Stimulated activated CD8-positive, alpha-beta memory T cell treated with anti-CD3 and anti-CD28 coated beads, Interleukin-4, amount 100 ng/mL, for 4 hours (primary cell): ENCODE results near the gene TCFL5.

Source experiments
- DNase-seq, 2 donors: peaks; one replicate each; pipeline ENCODE4 v3.0.0-alpha.2; 2020; ENCODE audit warnings: low read depth in 2 of 2, low spot score in 1 of 2

Gene TCFL5

DNA sequence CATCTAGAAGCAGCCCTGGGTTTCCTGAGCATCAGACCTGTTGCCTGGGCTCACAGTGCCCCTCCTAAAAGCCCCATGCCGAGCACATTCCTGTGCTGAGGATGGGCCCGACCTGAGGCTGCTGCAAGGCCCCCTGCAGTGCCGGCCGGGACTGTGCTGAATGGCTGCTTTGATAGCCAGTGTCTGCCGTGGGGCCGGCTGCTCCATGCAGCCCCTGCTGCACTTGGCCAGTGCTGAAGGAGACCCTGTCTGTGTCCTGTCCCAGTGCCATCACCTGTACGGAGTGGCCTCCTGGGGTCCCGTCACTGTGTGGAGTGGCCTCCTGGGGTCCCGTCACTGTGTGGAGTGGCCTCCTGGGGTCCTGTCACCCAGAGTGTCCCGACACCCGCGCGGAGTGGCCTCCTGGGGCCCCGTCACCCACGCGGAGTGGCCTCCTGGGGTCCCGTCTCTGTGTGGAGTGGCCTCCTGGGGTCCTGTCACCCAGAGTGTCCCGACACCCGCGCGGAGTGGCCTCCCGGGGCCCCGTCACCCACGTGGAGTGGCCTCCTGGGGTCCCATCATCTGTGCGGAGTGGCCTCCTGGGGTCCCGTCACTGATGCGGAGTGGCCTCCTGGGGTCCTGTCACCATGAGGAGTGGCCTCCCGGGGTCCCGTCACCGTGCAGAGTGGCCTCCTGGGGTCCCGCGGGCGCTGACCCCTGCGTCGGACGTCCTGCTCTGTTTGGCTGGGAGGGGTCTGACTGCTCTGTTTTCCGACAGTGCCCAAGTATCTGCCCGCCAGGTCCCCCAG, 37.7 kb downstream of the TCFL5 start:
- DNase-seq, result no peak

DNA sequence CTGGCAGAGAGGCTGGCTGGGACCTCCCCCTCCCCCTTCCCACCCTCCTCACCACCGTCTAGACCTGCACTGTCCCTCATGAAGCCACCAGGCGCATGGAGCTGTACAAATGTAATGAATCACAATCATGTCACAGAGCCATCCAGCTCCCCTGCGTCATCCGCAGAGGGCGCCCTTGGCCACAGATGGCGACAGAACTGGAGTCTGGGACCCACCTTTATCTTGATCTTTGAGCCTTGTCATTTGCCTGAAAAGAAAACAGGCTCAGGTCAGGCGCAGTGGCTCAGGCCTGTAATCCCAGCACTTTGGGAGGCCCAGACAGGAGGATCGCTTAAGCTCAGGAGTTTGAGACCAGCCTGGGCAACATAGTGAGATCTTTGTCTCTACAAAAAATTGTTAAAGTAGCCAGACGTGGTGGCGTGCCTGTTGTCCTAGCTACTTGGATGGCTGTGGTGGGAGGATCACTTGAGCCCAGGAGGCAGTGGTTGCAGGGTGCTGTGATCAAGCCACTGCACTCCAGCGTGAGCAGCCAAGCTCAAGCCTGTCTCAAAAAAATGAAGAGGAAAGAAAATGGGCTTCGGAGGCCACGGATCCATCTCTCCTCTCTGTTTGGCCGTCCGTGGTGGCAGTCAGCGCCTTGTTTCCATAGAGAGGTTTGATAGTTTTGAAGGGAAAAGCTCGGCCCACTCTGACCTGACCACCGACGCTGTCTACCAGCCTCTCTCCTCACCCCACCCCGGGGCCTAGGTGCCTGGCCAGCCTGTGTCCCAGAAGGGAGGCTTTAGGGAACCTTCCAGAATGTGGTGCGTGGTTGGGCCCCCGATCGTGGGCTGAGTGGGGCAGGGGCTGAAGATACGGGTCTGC, 38.6 kb downstream of the TCFL5 start:
- DNase-seq, result no peak

DNA sequence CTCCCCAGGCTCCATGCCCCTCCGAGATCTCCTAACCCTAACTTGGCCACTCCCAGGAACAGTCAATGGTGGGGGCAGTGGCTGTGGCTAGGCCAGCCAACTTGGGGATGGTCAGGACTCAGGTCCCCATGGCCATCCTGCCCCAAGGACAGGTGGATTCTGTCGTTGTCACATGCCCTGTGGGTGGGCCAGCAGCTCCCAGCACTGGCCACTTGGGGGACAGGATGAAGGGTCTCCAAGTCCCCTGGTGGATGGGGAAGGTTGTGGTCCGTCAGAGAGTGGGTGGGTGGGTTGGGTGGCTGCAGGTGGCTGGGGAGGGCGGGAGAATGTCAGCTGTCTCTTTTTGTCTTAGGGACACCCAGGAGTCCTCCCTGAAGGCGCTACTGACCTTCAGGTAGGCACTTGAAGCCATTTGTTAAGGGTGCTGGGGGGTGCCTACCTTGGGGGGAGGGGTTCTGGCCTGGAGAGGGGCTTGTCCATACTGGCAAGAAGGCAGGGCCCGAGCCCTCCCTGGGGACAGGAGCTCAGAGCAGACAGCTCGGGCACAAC, 39.3 kb downstream of the TCFL5 start:
- DNase-seq, result no peak

DNA sequence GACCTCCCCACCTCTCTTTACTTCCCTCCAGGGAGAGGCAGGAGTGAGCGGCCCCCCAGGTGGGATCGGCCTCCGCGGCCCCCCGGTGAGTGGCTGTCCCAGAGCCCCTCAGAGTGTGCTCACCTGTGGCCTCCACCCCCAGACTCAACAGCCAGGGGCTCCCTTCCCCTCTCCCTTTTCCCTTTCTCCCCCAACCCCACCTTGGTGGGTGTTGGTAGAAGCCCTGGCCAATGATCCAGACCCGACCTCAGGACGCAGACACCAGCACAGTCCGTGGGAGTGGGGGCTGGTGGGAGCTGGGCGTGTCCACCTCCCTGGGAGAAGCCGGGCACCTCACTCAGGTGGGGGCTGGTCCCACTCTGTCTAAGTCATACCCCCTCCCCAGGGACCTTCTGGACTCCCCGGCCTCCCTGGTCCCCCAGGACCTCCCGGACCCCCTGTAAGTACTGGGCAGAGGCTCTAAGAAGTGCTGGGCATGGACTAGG, 39.9 kb downstream of the TCFL5 start:
- DNase-seq, result no peak

DNA sequence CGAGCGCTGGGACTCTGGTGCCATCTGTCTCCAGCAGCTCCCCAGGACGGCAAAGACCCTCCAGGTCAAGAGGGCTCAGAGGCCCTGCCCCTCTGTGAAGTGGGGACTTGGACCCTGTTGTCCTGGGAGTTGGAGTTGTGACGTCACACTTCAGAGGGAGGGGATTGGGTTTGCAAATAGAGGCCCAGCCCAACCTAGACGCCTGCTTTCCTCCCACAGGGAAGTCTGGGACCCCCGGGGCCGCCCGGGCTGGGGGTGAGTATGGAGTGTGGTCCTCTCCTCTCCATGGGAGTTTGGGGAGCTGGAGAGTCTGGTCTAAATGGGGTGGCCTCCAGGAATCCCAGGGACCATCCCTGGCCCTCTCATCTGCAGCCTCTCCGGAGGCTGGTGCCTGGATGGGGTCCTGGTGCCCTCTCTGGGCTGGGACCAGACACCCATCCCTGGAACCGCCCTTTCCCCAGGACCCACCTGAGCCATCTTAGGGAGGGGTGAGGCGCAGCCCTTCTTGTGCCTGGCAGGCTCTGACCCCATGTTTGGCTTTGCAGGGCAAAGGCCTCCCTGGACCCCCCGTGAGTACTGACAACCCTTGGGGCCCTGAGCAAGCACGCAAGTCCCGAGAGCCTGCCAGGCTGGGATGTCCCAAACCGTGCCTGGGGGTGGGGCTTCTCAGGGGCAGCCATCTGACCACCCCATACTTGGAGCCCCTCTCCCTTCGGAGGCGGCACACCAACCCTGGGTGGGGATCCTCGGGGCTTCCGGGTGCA, 40.5 kb downstream of the TCFL5 start:
- no peak for DNase-seq

DNA sequence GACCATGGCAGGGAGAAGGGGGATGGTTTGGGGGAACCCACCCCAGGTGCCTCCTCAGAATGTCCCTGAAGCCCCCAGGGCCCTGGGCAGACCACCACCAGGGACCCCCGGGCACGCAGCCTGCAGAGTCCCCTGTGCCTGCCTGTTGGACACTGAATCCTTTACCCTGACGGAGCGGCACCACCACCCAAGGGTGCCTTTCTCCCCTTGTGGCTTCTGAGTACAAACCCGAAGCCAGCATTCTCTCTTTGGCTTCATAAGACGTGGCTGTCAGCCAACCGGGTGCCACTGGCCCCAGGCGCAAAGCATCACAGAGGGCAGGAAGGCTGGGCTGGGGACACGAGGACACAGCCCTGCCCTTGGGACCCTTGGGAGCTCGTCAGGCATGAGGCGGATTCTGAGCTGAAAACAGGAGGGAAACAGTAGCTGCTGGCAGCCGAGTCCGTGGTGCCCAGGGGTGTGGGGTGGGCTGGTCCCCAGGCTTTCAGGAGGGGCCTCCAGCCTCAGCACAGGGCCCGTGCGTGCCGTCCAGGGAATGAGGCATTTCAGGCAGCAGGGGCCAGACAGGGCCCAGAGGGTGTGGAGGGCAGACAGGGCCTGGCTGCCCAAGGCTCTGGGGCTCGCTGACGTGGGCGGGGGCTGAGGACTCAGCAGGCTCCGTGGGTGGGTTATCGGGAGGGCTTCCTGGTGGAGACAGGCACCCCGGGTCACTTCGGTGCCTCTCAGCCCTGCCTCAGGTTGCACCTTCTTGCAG, 41.2 kb downstream of the TCFL5 start:
- DNase-seq, result no peak

DNA sequence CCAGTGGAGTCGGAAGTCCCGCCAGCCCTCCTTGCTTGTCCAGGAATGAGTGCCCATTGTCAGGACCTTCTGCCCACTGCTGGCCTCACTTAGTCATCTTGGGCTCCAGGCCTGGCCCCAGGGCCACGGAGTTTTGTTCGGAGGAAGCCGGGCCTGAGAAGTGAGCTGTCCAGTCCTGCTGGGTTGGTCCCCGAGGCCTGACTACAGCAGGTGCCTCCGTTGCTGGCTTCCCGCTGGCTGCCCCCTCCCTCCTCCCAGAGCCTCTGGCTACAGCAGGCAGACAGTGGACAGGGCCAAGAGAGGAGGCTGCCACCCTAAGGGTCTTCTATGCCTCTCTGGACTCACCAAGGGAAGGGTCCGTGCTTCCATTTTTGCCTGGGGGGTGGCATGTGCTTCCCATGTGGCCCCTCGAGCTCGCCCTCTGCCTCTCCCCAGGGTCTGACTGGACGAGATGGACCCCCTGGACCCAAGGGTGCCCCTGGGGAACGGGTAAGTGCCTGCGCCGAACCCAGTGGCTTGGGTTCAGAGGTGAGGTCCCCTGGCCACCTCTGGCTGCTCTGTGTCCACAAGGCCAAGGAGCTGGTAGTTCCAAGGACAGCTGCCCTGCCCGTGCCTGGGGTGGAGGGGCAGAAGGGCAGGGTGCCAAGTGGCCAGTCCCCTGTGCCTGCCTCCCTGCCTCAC, 42.0 kb downstream of the TCFL5 start:
- no peak for DNase-seq

DNA sequence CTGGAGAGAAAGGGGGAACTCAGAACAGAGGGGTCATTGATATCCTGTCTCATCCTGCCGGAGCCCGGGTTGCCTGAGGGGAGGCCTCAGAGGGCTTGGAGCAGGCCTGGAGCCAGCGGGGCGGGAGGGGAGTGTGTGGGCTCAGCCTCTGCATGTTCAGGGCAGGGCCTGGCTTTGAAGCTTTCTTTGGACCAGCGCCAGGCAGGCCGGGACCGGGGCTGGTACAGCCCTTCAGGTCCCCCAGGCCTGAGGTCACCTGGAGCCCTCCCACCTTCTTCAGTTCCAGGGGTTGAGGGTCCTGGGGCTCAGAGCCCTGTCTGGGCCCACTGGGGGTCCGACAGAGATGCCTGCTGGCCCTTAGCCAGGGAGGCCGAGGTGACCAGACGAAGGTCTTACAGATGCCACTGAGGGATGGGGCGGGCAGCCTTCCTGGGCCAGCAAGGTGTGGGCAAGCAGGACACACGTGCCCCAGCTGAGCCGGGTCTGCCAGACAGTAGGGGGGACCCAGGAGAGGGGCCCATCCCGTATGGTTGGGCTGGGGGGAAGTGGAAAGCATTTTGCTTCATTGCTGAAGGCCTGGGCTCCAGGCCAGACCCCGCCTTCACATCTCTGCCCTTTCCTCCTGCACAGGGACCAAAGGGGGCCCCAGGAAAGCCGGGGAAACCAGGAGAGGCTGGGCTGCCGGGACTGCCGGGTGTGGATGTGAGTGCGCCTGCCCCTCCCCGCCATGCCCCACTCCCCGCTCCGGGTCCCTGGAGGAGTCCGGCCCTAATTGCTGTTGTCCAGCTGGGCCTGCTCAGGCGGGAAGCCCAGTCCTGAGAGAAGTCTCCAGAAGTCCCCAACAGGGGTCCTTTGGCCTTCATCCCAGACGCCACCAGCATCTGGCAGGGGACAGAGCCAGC, 42.8 kb downstream of the TCFL5 start:
- DNase-seq, result no peak

DNA sequence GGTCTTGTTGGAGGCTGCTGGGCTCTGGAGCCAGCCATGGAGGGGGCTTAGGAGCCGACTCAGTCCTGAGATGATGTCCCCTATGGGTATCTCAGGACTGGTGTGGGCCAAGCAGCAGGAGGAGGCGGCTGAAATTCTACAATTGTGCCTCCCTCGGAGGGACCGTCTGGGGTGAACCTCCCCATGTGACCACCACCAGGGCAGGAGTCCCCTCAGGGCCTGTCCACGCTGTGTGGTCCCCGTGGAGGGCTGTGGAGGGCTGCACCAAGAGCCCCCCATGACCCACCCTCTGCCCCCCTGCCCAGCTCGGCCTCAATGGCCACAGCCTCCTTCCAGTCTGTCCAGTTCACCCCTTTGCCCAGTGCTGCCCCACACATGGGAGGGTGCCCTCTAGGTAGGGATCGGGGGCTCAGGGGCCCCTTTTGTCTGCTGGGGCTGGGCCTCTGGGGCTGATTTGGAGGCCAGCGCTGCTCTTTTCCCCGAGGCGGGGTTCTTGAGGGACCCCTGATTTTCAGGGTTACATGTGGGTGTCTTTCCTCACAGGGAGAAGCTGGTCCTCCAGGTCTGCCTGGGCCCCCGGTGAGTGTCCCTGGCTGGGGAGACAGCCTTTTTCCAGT, 43.5 kb downstream of the TCFL5 start:
- DNase-seq, result no peak

DNA sequence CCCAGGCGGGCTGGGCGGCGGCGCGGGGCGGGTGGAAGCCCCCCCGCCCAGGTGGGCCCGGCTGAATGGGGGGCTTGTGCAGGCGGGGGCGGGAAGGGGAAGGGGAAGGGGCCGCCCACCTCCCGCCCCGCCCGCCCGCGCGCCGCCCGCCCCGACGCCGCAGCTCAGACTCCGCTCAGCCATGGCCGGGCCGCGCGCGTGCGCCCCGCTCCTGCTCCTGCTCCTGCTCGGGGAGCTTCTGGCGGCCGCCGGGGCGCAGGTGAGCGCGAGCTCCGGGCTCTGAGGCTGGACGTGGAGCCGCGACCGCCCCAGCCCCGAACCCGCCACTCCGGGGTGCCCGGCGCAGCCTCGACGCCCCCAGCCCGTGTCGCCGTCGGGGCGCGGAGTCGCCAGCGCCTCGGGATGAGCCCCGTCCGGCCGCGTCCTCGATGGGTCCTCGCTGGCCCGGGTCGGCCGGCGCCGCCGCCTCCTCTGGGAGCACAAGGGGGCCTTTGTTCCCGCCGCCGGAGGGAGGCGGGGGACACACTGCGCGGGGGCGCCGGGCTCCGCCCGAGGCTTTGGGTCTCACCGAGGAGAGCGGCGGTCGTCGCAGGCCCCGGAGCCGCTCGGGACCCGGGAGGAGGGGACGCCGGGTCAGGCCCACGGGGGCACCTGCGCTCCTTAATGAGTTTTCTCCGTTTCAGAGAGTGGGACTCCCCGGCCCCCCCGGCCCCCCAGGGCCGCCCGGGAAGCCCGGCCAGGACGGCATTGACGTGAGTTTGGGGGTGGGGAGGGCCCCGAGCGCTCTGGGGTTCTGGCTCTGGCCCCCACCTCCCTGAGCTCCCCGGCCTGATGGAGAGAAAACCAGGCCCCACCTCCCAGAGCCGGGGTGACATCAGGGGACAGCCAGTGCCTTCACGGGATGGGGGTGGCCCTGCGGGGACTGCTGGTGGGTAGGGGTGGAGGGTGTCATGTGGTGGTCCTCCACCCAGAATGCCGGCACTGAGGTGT, 44.4 kb downstream of the TCFL5 start, which contains the start of gene COL9A3:
COL9A3 (plus strand) TSS at position 167 of the 990 bp plus-strand sequence; CDS start at position 182, 15 bp downstream.
- no peak for DNase-seq

DNA sequence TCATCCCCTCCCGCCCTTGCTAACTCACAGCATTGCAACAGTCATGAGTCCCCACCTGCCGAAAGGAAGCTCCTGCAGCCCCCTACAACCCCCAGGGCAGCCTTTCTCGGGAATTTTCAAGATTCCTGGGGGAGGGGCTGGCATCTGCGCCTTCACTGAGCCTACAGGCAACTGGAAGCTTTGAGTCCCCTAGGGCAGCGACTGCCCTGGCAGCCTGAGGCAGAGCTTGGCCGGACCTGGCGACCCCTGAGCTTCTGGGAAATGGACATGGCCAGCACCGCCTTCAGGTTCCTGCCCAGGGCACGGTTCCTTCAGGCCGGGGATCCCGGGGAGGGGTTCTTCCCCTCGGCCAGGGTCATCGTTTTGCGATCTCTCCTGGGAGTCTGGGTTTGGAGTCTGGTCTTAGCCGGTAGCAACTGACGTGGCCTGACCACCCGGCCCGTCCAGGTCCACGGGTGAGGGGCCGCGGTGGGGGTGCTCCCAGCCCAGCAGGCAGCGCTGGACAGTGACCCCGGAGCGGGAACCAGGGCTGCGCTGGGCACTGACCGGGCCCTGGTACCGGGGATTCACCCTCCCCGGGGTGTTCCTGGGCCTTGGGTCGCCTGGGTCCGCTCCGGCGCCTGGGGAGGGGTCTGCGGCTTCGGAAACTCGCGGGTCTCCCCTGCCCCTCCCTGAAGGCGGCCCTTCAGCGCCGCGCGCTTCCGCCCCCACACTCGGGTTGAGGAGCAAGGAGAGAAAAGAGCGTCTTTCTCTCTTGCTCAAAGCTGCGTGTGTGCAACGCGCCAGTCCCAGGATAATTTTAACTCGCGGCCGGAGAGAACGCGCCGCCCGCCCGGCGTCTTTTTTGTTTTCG, 45.4 kb downstream of the TCFL5 start:
- DNase-seq, result no peak

DNA sequence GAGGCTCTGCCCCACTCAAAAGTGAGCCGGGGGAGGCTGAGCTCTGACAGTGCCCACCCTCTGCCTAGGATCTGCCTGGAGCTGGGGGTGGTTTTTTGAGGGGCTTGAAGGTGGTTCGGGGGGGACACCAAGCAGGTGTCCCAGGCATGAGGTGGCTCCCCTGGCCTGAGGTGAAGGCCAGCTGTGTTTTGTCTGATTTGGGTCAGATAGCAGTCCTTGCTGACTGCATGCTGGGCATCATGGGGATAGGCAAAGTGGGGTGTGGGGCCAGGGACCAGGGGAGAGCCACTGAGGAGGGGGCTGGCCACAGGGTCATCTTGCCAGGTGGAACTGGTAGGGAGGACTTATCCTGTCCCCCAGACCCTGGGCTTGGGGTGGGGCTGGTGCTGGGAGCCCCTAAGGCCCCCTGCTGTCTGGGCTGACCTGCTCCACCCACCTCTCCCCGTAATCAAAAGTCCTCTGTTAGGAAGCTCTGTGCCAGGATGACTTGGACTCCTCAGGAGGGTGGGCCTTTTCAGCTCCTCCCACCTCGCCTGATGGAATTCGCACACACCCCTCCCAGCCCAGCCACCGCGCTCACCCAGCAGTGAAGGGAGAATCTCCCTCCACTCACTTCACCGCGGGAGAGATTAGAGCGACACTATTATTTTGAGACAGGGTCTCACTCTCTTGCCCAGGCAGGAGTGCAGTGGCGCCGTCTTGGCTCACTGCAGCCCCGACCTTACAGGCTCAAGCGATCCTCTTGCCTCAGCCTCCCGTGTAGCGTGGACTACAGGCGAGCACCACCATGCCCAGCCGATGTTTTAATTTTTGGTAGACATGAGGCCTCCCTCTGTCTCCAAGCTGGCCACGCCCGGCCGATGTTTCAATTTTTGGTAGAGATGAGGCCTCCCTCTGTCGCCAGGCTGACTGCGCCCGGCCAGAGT, 46.3 kb downstream of the TCFL5 start:
- no peak for DNase-seq

DNA sequence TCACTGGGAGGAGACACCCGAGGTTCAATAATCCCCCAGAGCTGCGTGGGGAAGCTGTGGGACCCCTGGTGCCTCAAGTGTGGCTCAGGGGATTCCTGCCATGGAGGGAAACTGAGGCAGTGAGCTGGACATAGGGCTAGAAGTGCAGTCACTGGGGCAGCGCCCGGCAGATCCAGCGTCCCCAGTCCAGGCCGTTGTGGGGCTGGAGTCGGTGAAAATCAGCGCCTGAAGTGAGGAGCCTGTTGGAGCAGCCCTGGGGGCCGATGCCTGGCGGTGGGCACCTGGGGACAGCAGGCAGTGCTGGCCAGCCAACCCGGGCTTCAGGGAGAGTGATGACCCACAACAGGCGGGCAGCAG, 46.9 kb downstream of the TCFL5 start:
- no peak for DNase-seq

DNA sequence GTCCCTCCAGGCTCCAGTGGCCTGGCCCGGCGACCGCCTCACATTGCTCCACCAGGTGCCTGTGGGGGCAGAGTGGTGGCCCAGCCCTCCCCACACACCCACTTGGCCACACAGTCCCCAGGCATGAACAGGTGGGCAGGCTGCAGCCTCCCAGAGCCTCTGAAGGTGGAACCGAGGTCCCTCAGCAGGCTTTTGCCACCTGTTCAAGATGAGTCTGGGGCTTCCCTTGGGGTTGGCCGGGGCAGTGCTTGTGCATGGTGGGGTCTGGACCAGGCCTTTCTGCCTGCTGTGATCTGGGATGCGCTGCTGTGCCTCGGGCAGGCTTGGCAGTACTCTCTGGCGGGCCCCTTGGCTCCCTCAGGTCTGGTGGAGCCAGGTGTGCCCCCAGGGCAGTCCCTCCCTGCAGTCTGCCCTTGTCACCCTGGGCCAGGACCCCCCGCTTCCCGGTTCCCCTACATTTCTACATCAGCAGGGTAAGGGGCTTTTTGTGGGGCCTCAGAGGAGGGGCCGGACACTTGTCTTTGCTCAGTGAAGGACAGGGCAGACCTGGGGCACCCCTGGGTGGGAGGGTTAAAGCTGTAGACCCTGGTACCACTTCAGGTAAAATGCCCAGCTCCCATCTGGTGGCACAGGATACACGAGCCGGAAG, 47.4 kb downstream of the TCFL5 start:
- DNase-seq, result no peak

DNA sequence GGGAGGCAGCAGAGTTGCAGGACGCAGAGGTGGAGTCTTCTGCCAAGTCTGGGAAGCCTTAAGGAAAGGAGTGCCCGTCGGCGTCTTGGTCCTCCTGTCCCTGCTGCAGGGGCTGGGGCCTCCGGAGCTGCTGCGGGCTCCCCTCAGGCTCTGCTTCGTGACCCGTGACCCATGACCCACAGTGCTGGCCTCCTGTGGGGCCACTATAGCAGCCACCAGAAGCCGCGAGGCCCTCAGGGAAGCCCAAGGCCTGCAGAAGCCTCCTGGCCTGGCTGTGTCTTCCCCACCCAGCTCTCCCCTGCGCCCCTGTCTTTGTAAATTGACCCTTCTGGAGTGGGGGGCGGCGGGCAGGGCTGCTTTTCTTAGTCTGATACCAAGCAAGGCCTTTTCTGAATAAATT, 48.0 kb downstream of the TCFL5 start:
- no peak for DNase-seq
